ENCODE measurements around the gene ORAI2.
A peak's percentile ranks its signal among the peaks of the same experiment; 100 is the strongest.
"Not testable (repeated sequence)": the region's sequence is repeated elsewhere in the genome, so short reads cannot be mapped to it uniquely, and the experiment has no call there.

The ORAI2 gene

GRCh38 chr7:102449136-102449535, 15.8 kb downstream of the ORAI2 start:
- no peak for DNase-seq (ENCODE audit: extremely low spot score)
- ChIA-PET CTCF (interaction anchor here (1.3 to 2.7 kb wide), 5 partner anchors 11 to 48 kb away, joined by 3 to 16 read pairs (median 7); no protein-coding TSS in a partner anchor), POLR2A (no interaction called here)
- TF ChIP-seq CTCF (IDR thresholded peaks at IDR 0.05; ENCODE audit: control extremely low read depth, extremely low read depth, low read depth, missing control alignments), result no peak

- CTCF ChIA-PET, result interaction anchor here (0.6 to 2.7 kb wide), 19 partner anchors 9 to 172 kb away, joined by 3 to 16 read pairs (median 4); partner anchors contain the start of genes ORAI2 and PRKRIP1
- DNase-seq (ENCODE audit: extremely low spot score), result no peak
- POLR2A ChIA-PET, result no interaction called here
- peak; percentile 63 for TF ChIP-seq CTCF (IDR thresholded peaks at IDR 0.05; ENCODE audit: control extremely low read depth, extremely low read depth, low read depth, missing control alignments)
Measured at GRCh38 chr7:102450242-102450641, 16.9 kb downstream of the ORAI2 start.

- ChIA-PET POLR2A (no interaction called here), CTCF (interaction anchor here (1.0 to 2.7 kb wide), 7 partner anchors 9 to 47 kb away, joined by 3 to 16 read pairs (median 7); no protein-coding TSS in a partner anchor)
- TF ChIP-seq CTCF (IDR thresholded peaks at IDR 0.05; ENCODE audit: control extremely low read depth, extremely low read depth, low read depth, missing control alignments), result no peak
- DNase-seq (ENCODE audit: extremely low spot score), result no peak
Measured at GRCh38 chr7:102451371-102452054, 18.1 kb downstream of the ORAI2 start.

- no peak for TF ChIP-seq CTCF (IDR thresholded peaks at IDR 0.05; ENCODE audit: control extremely low read depth, extremely low read depth, low read depth, missing control alignments)
- ChIA-PET CTCF (interaction anchor here (1.0 to 1.6 kb wide), 5 partner anchors 9 to 48 kb away, joined by 3 to 8 read pairs (median 3); no protein-coding TSS in a partner anchor), POLR2A (no interaction called here)
- DNase-seq (ENCODE audit: extremely low spot score), result no peak
Measured at GRCh38 chr7:102452451-102452850, 19.1 kb downstream of the ORAI2 start.

GRCh38 chr7:102453319-102453718, 19.9 kb downstream of the ORAI2 start:
- DNase-seq (ENCODE audit: extremely low spot score), result no peak
- CTCF ChIA-PET, result interaction anchor here (1.6 to 3.1 kb wide), 2 partner anchors 13 to 49 kb away, joined by 5 to 12 read pairs; no protein-coding TSS in a partner anchor
- no peak for TF ChIP-seq CTCF (IDR thresholded peaks at IDR 0.05; ENCODE audit: control extremely low read depth, extremely low read depth, low read depth, missing control alignments)
- POLR2A ChIA-PET, result no interaction called here

- DNase-seq (ENCODE audit: extremely low spot score), result no peak
- CTCF ChIA-PET, result interaction anchor here (1.0 to 3.1 kb wide), 2 partner anchors 10 to 12 kb away, joined by 4 to 12 read pairs; no protein-coding TSS in a partner anchor
Measured at GRCh38 chr7:102454468-102454867, 21.1 kb downstream of the ORAI2 start.

GRCh38 chr7:102454932-102455331, 21.6 kb downstream of the ORAI2 start:
- DNase-seq (ENCODE audit: extremely low spot score); POLR2A ChIA-PET: not testable (repeated sequence)
- CTCF ChIA-PET, result interaction anchor here (0.7 to 3.1 kb wide), 2 partner anchors 12 to 53 kb away, joined by 3 to 12 read pairs; no protein-coding TSS in a partner anchor

More at GRCh38 chr7:102454468-102454867, 21.1 kb downstream of the ORAI2 start:
- no peak for TF ChIP-seq CTCF (IDR thresholded peaks at IDR 0.05; ENCODE audit: control extremely low read depth, extremely low read depth, low read depth, missing control alignments)
- POLR2A ChIA-PET, result no interaction called here
